CD14-positive monocyte (primary cell): ENCODE measurements around the gene TACR1. TPM values are rescaled to one million over a fixed set of nuclear protein-coding genes. Genes with fewer than 3 reads are reported as not detected.

ENCODE experiments used
- DNase-seq, 3 donors: peaks; one replicate each; pipeline ENCODE4 v3.0.0-alpha.2; 2011 to 2022
- H2AFZ ChIP-seq: 2 replicates; pipeline ENCODE4 v1.6.0; 2012; ENCODE audit warnings: mild to moderate bottlenecking, low read depth, low read length, inconsistent platforms; ENCODE audit not compliant: insufficient read depth, poor library complexity, severe bottlenecking
- H3K27ac ChIP-seq, 2 donors: 1 replicate in 1 of 2; 2 replicates in 1 of 2; pipeline ENCODE4 v1.5.1; 2012 to 2013; ENCODE audit warnings: low read length in 2 of 2, control low read depth in 1 of 2, inconsistent platforms in 1 of 2, low read depth in 1 of 2, mild to moderate bottlenecking in 1 of 2
- H3K27me3 ChIP-seq, 2 donors: one replicate each; pipeline versions ENCODE4 v1.6.0 to v1.6.1; 2011 to 2013; ENCODE audit warnings: low read length in 2 of 2; ENCODE audit not compliant: control insufficient read depth in 2 of 2, insufficient read depth in 2 of 2
- H3K36me3 ChIP-seq, 2 donors: replicated peaks in 1 of 2; 1 replicate in 1 of 2; 2 replicates in 1 of 2; pipeline versions ENCODE4 v1.5.1 to v1.6.1; 2012 to 2013; ENCODE audit warnings: low read length in 2 of 2, control low read depth in 1 of 2, inconsistent platforms in 1 of 2, mild to moderate bottlenecking in 1 of 2; ENCODE audit not compliant: insufficient read depth in 2 of 2, control insufficient read depth in 1 of 2
- H3K4me1 ChIP-seq, 2 donors: 1 replicate in 1 of 2; 2 replicates in 1 of 2; pipeline versions ENCODE4 v1.5.1 to v1.6.1; 2012 to 2013; ENCODE audit warnings: low read length in 2 of 2, control low read depth in 1 of 2, inconsistent platforms in 1 of 2, mild to moderate bottlenecking in 1 of 2, moderate library complexity in 1 of 2; ENCODE audit not compliant: insufficient read depth in 2 of 2, control insufficient read depth in 1 of 2
- H3K4me2 ChIP-seq: replicated peaks from 2 replicates; pipeline ENCODE3; 2012; ENCODE audit warnings: low read length, moderate library complexity, mild to moderate bottlenecking; ENCODE audit not compliant: poor library complexity, severe bottlenecking; ENCODE audit errors: extremely low read depth
- H3K4me3 ChIP-seq, 3 experiments: fragments of 200-600 bp in 1 of 3; sonication (generic) in 1 of 3; replicated peaks in 1 of 3; 1 replicate in 2 of 3; 2 replicates in 1 of 3; pipeline ENCODE4 v1.5.1; 2011 to 2013; ENCODE audit warnings: low read length in 3 of 3, mild to moderate bottlenecking in 3 of 3, control low read depth in 2 of 3, low read depth in 2 of 3, inconsistent platforms in 1 of 3, moderate library complexity in 1 of 3
- H3K79me2 ChIP-seq: 2 replicates; pipeline ENCODE4 v1.6.0; 2012; ENCODE audit warnings: mild to moderate bottlenecking, control low read depth, inconsistent platforms, low read length, moderate library complexity; ENCODE audit not compliant: insufficient read depth
- H3K9ac ChIP-seq: 2 replicates; pipeline ENCODE4 v1.6.0; 2017; ENCODE audit warnings: low read length, mild to moderate bottlenecking; ENCODE audit not compliant: insufficient read depth, poor library complexity, severe bottlenecking
- H3K9me3 ChIP-seq, 2 donors: replicated peaks in 1 of 2; 1 replicate in 1 of 2; 2 replicates in 1 of 2; pipeline versions ENCODE4 v1.5.1 to v1.6.1; 2012 to 2013; ENCODE audit warnings: low read length in 2 of 2, control low read depth in 1 of 2; ENCODE audit not compliant: control insufficient read depth in 1 of 2, insufficient read depth in 1 of 2
- H4K20me1 ChIP-seq: 2 replicates; pipeline ENCODE4 v1.6.0; 2012; ENCODE audit warnings: mild to moderate bottlenecking, low read length, control low read depth, moderate library complexity; ENCODE audit not compliant: insufficient read depth
- H3K27ac Mint-ChIP-seq, 7 donors: one replicate each; pipeline ENCODE4 v1.8.0; 2020; ENCODE audit warnings: mild to moderate bottlenecking in 7 of 7, mixed read lengths in 7 of 7, moderate library complexity in 6 of 7, inconsistent platforms in 2 of 7
- H3K27me3 Mint-ChIP-seq, 3 donors: one replicate each; pipeline ENCODE4 v1.8.0; 2021 to 2022; ENCODE audit warnings: low read depth in 3 of 3, mild to moderate bottlenecking in 3 of 3, mixed read lengths in 3 of 3, moderate library complexity in 3 of 3, inconsistent platforms in 1 of 3
- H3K36me3 Mint-ChIP-seq, 2 donors: one replicate each; pipeline ENCODE4 v1.8.0; 2020; ENCODE audit warnings: mixed read lengths in 2 of 2, inconsistent platforms in 1 of 2, mild to moderate bottlenecking in 1 of 2
- H3K4me1 Mint-ChIP-seq: one replicate; pipeline ENCODE4 v1.8.0; 2020; ENCODE audit warnings: mild to moderate bottlenecking, mixed read lengths
- H3K4me3 Mint-ChIP-seq, 2 donors: one replicate each; pipeline ENCODE4 v1.8.0; 2020; ENCODE audit warnings: mild to moderate bottlenecking in 2 of 2, mixed read lengths in 2 of 2, moderate library complexity in 1 of 2
- H3K9me3 Mint-ChIP-seq, 7 donors: one replicate each; pipeline ENCODE4 v1.8.0; 2020 to 2022; ENCODE audit warnings: mixed read lengths in 7 of 7, mild to moderate bottlenecking in 6 of 7, moderate library complexity in 6 of 7, inconsistent platforms in 2 of 7
- WGBS: methylation state at CpG from one replicate; pipeline ENCODE4 v1.1.5; 2013; ENCODE audit warnings: missing lambda C conversion rate; ENCODE audit not compliant: insufficient coverage; 5-methylcytosine and 5-hydroxymethylcytosine counted together
- intact Hi-C, 2 donors: fragments of 100-400 bp; cut with micrococcal nuclease; formaldehyde crosslinking; loops; one replicate each; pipeline versions ENCODE4 v1.15.0 to v1.15.1; 2023
- polyA plus RNA-seq, 3 donors: library from polyadenylated mRNA; depleted of rRNA in 1 of 3; unstranded in 2 of 3; stranded (reverse) in 1 of 3; fragments of 300-500 nt in 2 of 3; fragments of >200 nt in 1 of 3; fragmentation: Illumina TruSeq in 2 of 3; gene quantifications; 1 replicate in 2 of 3; 2 replicates in 1 of 3; pipeline ENCODE4 v1.2.3, GENCODE V29; 2012 to 2021
- TF ChIP-seq, protein P1 (sequence below): fragments of 200-600 bp; IDR thresholded peaks from one replicate; pipeline ENCODE4 v1.8.0; 2022; ENCODE audit warnings: antibody characterized with exemption, mild to moderate bottlenecking

Gene TACR1
- polyA plus RNA-seq, 3 donors, result not detected

DNA sequence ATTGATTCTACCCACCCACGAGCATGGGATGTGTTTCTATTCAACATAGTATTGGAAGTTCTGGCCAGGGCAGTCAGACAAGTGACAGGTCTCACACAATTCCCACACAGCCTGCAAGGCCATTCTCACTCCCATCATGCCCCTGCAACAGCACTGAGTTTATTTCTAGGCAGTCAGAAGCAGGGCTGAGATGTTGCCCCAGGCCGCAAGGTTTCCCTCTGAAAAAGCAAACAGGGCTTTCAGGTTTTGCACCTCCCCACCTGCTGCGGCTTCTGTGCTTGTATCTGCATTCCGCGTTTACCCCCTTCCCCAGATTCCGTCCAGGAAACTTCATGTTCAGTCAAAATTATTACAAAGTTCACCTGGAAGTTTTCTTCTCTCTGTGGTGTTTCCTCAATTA, 9.4 kb upstream of the TACR1 start:
- Histone ChIP-seq H3K27ac (no peak overlapping the region), H3K36me3 (no peaks in the 10 kb centered on the region), H3K4me3 (no peak overlapping the region), H2AFZ (no peak overlapping the region), H3K79me2 (no peaks in the 10 kb centered on the region), H3K9me3 (no peaks in the 10 kb centered on the region), H3K4me1 (no peaks in the 10 kb centered on the region), H3K9ac (no peak overlapping the region), H4K20me1 (no peaks in the 10 kb centered on the region), H3K27me3 (peaks cover 0 to 2% of the 10 kb centered on the region in 2 donors), H3K4me2 (no peak overlapping the region)
- H3K27me3 Mint-ChIP-seq, result peaks cover 6 to 16% (median 9%) of the 10 kb centered on the region in 3 donors
- H3K36me3 Mint-ChIP-seq, result no peaks in the 10 kb centered on the region
- intact Hi-C loops, result no loop called here
- no peaks in the 10 kb centered on the region for H3K4me1 Mint-ChIP-seq
- TF ChIP-seq, protein P1, sequence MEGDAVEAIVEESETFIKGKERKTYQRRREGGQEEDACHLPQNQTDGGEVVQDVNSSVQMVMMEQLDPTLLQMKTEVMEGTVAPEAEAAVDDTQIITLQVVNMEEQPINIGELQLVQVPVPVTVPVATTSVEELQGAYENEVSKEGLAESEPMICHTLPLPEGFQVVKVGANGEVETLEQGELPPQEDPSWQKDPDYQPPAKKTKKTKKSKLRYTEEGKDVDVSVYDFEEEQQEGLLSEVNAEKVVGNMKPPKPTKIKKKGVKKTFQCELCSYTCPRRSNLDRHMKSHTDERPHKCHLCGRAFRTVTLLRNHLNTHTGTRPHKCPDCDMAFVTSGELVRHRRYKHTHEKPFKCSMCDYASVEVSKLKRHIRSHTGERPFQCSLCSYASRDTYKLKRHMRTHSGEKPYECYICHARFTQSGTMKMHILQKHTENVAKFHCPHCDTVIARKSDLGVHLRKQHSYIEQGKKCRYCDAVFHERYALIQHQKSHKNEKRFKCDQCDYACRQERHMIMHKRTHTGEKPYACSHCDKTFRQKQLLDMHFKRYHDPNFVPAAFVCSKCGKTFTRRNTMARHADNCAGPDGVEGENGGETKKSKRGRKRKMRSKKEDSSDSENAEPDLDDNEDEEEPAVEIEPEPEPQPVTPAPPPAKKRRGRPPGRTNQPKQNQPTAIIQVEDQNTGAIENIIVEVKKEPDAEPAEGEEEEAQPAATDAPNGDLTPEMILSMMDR, result no peak
- WGBS, result 97% methylated on average over 5 of the region's 6 CpGs
- H3K4me3 Mint-ChIP-seq, result no peak overlapping the region
- no peak for DNase-seq
- peaks cover 0 to 3% (median 0%) of the 10 kb centered on the region in 7 donors for H3K9me3 Mint-ChIP-seq
- no peak overlapping the region for H3K27ac Mint-ChIP-seq

DNA sequence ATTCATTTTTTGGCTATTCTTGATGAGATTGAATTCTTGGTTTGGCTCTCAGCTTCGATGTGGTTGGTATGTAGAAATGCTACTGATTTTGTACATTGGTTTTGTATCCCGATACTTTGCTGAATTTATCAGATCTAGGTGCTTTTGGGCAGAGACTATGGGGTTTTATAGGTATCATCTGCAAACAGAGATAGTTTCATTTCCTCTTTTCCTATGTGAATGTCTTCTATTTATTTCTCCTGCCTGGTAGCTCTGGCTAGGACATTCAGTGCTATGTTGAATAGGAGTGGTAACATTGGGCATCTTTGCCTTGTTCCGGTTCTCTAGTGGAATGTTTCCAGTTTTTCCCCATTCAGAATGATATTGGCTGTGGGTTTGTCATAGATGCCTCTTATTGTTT, 5.5 kb upstream of the TACR1 start:
- H3K36me3 Mint-ChIP-seq, result no peaks in the 10 kb centered on the region
- no peak overlapping the region for H3K4me3 Mint-ChIP-seq
- Histone ChIP-seq H3K9ac (no peak overlapping the region), H3K27ac (no peak overlapping the region), H3K9me3 (peaks cover 0 to 14% of the 10 kb centered on the region in 2 donors), H4K20me1 (no peaks in the 10 kb centered on the region), H3K4me2 (no peak overlapping the region), H3K27me3 (peaks cover 24 to 31% of the 10 kb centered on the region in 2 donors), H2AFZ (no peak overlapping the region), H3K4me1 (no peaks in the 10 kb centered on the region), H3K4me3 (no peak overlapping the region), H3K79me2 (no peaks in the 10 kb centered on the region), H3K36me3 (no peaks in the 10 kb centered on the region)
- intact Hi-C loops, result no loop called here
- H3K4me1 Mint-ChIP-seq, result peaks cover 3% of the 10 kb centered on the region
- H3K27ac Mint-ChIP-seq, result no peak overlapping the region
- peaks cover 31 to 37% (median 32%) of the 10 kb centered on the region in 3 donors for H3K27me3 Mint-ChIP-seq
- WGBS, result 89% methylated on average over 1 of the region's 3 CpGs
- peaks cover 0 to 5% (median 0%) of the 10 kb centered on the region in 7 donors for H3K9me3 Mint-ChIP-seq
- TF ChIP-seq, protein P1, result no peak
- DNase-seq, result peak in 1 of 3 donors; percentile 1
